SH-SY5Y (cell line): ENCODE measurements around the gene SSBP3.
A peak's percentile ranks its signal among the peaks of the same experiment; 100 is the strongest.

ENCODE experiments used
- GATA2 ChIP-seq: IDR thresholded peaks from 2 replicates; pipeline ENCODE4 v1.6.1; 2011; ENCODE audit warnings: mild to moderate bottlenecking, low read depth, low read length
- GATA3 ChIP-seq: IDR thresholded peaks from 2 replicates; pipeline ENCODE4 v1.6.1; 2011; ENCODE audit warnings: low read depth, mild to moderate bottlenecking, low read length, moderate library complexity

DNA sequence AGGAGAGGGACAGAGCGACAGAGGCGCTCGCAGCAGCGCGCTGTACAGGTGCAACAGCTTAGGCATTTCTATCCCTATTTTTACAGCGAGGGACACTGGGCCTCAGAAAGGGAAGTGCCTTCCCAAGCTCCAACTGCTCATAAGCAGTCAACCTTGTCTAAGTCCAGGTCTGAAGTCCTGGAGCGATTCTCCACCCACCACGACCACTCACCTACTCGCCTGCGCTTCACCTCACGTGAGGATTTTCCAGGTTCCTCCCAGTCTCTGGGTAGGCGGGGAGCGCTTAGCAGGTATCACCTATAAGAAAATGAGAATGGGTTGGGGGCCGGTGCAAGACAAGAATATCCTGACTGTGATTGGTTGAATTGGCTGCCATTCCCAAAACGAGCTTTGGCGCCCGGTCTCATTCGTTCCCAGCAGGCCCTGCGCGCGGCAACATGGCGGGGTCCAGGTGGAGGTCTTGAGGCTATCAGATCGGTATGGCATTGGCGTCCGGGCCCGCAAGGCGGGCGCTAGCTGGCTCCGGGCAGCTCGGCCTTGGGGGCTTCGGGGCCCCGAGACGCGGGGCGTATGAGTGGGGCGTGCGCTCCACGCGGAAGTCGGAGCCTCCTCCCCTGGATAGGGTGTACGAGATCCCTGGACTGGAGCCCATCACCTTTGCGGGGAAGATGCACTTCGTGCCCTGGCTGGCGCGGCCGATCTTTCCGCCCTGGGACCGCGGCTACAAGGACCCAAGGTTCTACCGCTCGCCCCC is 206.3 kb downstream of the SSBP3 start, which contains the start of the genes CYB5RL and MRPL37:
- TF ChIP-seq GATA3 (no peak), GATA2 (0 out of 2 replicates have a peak, but pooled peaks have one; percentile 21)
